ENCODE results near the gene TPBGL. TPM values are rescaled to one million over a fixed set of nuclear protein-coding genes. Genes with fewer than 3 reads are reported as not detected.
"Not testable (repeated sequence)": the region's sequence is repeated elsewhere in the genome, so short reads cannot be mapped to it uniquely, and the experiment has no call there.

TPBGL gene
- total and polyA plus RNA-seq, 5 donors from 2014 or later, result 0.11 to 0.12 TPM; not detected in 3

DNA sequence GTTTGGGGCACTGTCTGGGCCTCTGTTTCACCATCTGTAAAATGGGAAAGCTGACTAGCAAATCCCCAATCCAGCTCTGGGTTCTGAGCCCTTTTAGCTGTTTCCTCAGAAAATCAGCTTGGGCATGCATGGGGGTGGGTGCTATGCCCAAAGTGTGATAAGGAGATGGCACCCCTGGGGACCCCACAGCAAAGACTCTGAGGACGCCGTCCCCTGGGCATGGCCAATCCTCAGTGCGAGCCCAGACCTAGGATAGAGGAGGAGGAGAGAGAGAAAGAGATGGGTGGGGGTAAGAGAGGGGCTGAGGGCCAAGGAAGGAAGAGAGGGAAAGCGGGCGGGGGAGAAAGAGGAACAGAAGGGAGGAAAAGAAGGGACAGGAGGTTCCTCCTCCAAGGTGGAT is 31.8 kb downstream of the TPBGL start:
- Histone ChIP-seq H3K4me3 (ENCODE audit: low read depth, low read length) (no peak overlapping the region), H3K27me3 (ENCODE audit: control insufficient read depth, insufficient read depth, low read length) (no peaks in the 10 kb centered on the region), H3K36me3 (ENCODE audit: control insufficient read depth, insufficient read depth, low read length) (peaks cover 4% of the 10 kb centered on the region), H3K27ac (ENCODE audit: insufficient read depth, low read length, poor library complexity, severe bottlenecking) (peak overlapping the region; percentile 14), H3K9me3 (ENCODE audit: control insufficient read depth in 2 of 2, low read length in 2 of 2) (no peaks in the 10 kb centered on the region), H3K4me1 (ENCODE audit: control insufficient read depth, insufficient read depth, low read length, poor library complexity, severe bottlenecking) (peaks cover 58% of the 10 kb centered on the region)
- no peaks in the 10 kb centered on the region for H3K9me3 Mint-ChIP-seq
- peaks cover 12 to 67% (median 36%) of the 10 kb centered on the region in 4 donors for H3K4me1 Mint-ChIP-seq
- no peaks in the 10 kb centered on the region for H3K27me3 Mint-ChIP-seq
- no peak for ATAC-seq (ENCODE audit: low read depth in 2 of 2)
- H3K27ac Mint-ChIP-seq, result peak overlapping the region; percentile 93 to 97 (median 97)
- H3K4me3 Mint-ChIP-seq, result peak overlapping the region in 1 of 4 donors; percentile 41
- H3K36me3 Mint-ChIP-seq, result peaks cover 16% of the 10 kb centered on the region
- no peak for DNase-seq

GRCh38 chr11:75272821-75273301 is 32.3 kb downstream of the TPBGL start:
- peak overlapping the region in 1 of 4 donors; percentile 81 for H3K4me3 Mint-ChIP-seq
- H3K9me3 Mint-ChIP-seq, result no peaks in the 10 kb centered on the region
- Histone ChIP-seq H3K27me3 (ENCODE audit: control insufficient read depth, insufficient read depth, low read length) (no peaks in the 10 kb centered on the region), H3K27ac (ENCODE audit: insufficient read depth, low read length, poor library complexity, severe bottlenecking) (peak overlapping the region; percentile 57), H3K4me1 (ENCODE audit: control insufficient read depth, insufficient read depth, low read length, poor library complexity, severe bottlenecking) (peaks cover 62% of the 10 kb centered on the region), H3K9me3 (ENCODE audit: control insufficient read depth in 2 of 2, low read length in 2 of 2) (no peaks in the 10 kb centered on the region), H3K36me3 (ENCODE audit: control insufficient read depth, insufficient read depth, low read length) (peaks cover 7% of the 10 kb centered on the region), H3K4me3 (ENCODE audit: low read depth, low read length) (no peak overlapping the region)
- no peak for ATAC-seq (ENCODE audit: low read depth in 2 of 2)
- H3K27me3 Mint-ChIP-seq, result no peaks in the 10 kb centered on the region
- DNase-seq, result no peak
- H3K4me1 Mint-ChIP-seq, result peaks cover 12 to 71% (median 40%) of the 10 kb centered on the region in 4 donors
- H3K36me3 Mint-ChIP-seq, result peaks cover 20% of the 10 kb centered on the region
- H3K27ac Mint-ChIP-seq, result peak overlapping the region; percentile 93 to 100 (median 97)

DNA sequence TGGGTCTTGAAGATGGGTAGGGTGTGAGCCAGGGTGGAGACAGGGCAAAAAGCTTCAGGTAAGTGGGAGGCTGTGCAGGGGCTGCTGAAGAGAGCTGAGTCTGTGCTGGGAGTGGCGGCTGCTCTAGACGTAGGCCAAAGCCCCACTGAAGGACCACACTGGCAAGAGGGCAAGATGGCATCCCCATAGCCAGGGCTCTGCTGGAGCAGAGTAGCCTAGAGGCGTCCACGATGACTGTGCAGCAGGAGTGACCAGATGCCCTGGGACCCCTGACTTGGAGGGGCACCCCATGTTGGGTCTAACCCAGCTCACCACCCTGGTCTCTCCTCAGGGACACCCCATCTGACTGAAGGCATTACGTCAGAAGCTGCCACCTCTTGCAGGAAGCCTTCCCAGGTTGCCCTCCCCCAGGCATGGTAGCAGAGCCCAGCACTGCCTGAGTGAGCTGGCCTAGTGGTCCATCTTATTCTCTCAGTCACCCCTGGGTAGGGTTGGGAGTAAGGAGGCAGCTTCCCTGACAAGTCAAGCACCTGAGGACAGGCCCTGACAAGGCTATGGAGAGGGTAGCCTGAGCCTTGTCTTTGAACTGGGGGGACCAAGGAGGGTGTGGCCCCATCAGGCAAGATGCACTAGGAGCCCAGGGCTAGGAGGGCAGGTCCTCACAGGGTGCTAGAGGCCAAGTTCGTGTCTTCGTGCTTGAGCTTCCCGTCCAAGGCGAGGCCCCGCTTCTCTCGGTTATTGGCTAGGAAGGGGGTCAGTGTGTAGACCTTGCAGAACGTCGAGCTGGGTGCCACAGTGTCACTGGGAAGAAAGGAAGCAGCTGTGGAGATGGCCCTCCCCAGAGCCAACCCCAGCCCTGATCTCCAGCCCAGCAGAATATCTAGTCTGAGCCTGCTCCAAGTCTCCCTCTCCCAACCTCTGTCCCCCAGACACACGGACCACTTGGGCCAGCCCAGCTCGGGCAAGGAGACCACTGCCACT is 33.1 kb downstream of the TPBGL start:
- H3K4me3 Mint-ChIP-seq, result peak overlapping the region in 3 of 4 donors; percentile 48 to 57 (median 49)
- peaks cover 62% of the 10 kb centered on the region for H3K4me1 ChIP-seq (ENCODE audit: control insufficient read depth, insufficient read depth, low read length, poor library complexity, severe bottlenecking)

GRCh38 chr11:75274716-75275115 is 34.1 kb downstream of the TPBGL start:
- Mint-ChIP-seq H3K36me3 (peaks cover 24% of the 10 kb centered on the region), H3K27ac (peak overlapping the region; percentile 93 to 100 (median 97)), H3K4me3 (peak overlapping the region in 1 of 4 donors; percentile 59), H3K4me1 (peaks cover 12 to 77% (median 43%) of the 10 kb centered on the region in 4 donors)
- not testable (repeated sequence) for ATAC-seq (ENCODE audit: low read depth in 2 of 2); DNase-seq; H3K27me3 Mint-ChIP-seq; H3K9me3 Mint-ChIP-seq; H3K27me3 ChIP-seq (ENCODE audit: control insufficient read depth, insufficient read depth, low read length); H3K9me3 ChIP-seq (ENCODE audit: control insufficient read depth in 2 of 2, low read length in 2 of 2)
- Histone ChIP-seq H3K4me1 (ENCODE audit: control insufficient read depth, insufficient read depth, low read length, poor library complexity, severe bottlenecking) (peaks cover 62% of the 10 kb centered on the region), H3K36me3 (ENCODE audit: control insufficient read depth, insufficient read depth, low read length) (peaks cover 10% of the 10 kb centered on the region), H3K4me3 (ENCODE audit: low read depth, low read length) (peak overlapping the region; percentile 13), H3K27ac (ENCODE audit: insufficient read depth, low read length, poor library complexity, severe bottlenecking) (peak overlapping the region; percentile 79)

More for the DNA sequence above, 33.1 kb downstream of the TPBGL start:
- no peaks in the 10 kb centered on the region for H3K9me3 Mint-ChIP-seq
- peaks cover 20% of the 10 kb centered on the region for H3K36me3 Mint-ChIP-seq
- DNase-seq, result no peak
- no peak for ATAC-seq (ENCODE audit: low read depth in 2 of 2)
- H3K9me3 ChIP-seq (ENCODE audit: control insufficient read depth in 2 of 2, low read length in 2 of 2), result no peaks in the 10 kb centered on the region
- peak overlapping the region; percentile 93 to 100 (median 97) for H3K27ac Mint-ChIP-seq
- H3K27ac ChIP-seq (ENCODE audit: insufficient read depth, low read length, poor library complexity, severe bottlenecking), result peak overlapping the region; percentile 60
- no peaks in the 10 kb centered on the region for H3K27me3 Mint-ChIP-seq
- H3K4me1 Mint-ChIP-seq, result peaks cover 12 to 71% (median 41%) of the 10 kb centered on the region in 4 donors
- H3K36me3 ChIP-seq (ENCODE audit: control insufficient read depth, insufficient read depth, low read length), result peaks cover 10% of the 10 kb centered on the region
- no peak overlapping the region for H3K4me3 ChIP-seq (ENCODE audit: low read depth, low read length)
- H3K27me3 ChIP-seq (ENCODE audit: control insufficient read depth, insufficient read depth, low read length), result no peaks in the 10 kb centered on the region

DNA sequence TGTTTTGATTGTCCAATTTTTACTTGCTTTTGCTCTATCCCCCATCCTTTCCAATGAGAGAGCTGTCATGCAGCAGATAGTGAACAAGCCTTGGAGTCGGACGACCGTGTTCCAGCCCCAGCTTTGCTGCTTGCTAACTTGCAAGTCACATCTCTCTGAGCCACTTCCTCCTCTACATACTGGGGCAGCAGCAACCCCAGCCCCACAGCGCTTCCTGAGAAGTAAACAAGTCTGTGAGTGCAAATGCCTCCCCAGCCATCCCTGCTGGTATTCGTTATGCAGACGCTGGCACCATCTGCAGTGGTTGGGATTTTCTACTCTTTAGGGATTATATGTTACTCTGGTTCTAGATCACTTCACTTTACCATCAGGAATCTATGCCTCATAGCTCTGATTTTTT is 35.0 kb downstream of the TPBGL start:
- ATAC-seq (ENCODE audit: low read depth in 2 of 2) (peak; percentile 98), DNase-seq (peak; percentile 36 to 96 (median 76))
- Histone ChIP-seq H3K36me3 (ENCODE audit: control insufficient read depth, insufficient read depth, low read length) (peaks cover 10% of the 10 kb centered on the region), H3K4me1 (ENCODE audit: control insufficient read depth, insufficient read depth, low read length, poor library complexity, severe bottlenecking) (peaks cover 70% of the 10 kb centered on the region), H3K4me3 (ENCODE audit: low read depth, low read length) (peak overlapping the region; percentile 78), H3K9me3 (ENCODE audit: control insufficient read depth in 2 of 2, low read length in 2 of 2) (no peaks in the 10 kb centered on the region), H3K27me3 (ENCODE audit: control insufficient read depth, insufficient read depth, low read length) (no peaks in the 10 kb centered on the region), H3K27ac (ENCODE audit: insufficient read depth, low read length, poor library complexity, severe bottlenecking) (peak overlapping the region; percentile 79)
- peaks cover 16 to 83% (median 49%) of the 10 kb centered on the region in 4 donors for H3K4me1 Mint-ChIP-seq
- H3K9me3 Mint-ChIP-seq, result no peaks in the 10 kb centered on the region
- H3K27me3 Mint-ChIP-seq, result no peaks in the 10 kb centered on the region
- peak overlapping the region; percentile 96 to 100 (median 97) for H3K27ac Mint-ChIP-seq
- H3K36me3 Mint-ChIP-seq, result peaks cover 31% of the 10 kb centered on the region
- peak overlapping the region; percentile 71 to 89 (median 86) for H3K4me3 Mint-ChIP-seq

GRCh38 chr11:75276186-75276585 is 35.6 kb downstream of the TPBGL start:
- H3K4me1 Mint-ChIP-seq, result peaks cover 16 to 81% (median 44%) of the 10 kb centered on the region in 4 donors
- Histone ChIP-seq H3K9me3 (ENCODE audit: control insufficient read depth in 2 of 2, low read length in 2 of 2) (no peaks in the 10 kb centered on the region), H3K36me3 (ENCODE audit: control insufficient read depth, insufficient read depth, low read length) (peaks cover 14% of the 10 kb centered on the region), H3K4me1 (ENCODE audit: control insufficient read depth, insufficient read depth, low read length, poor library complexity, severe bottlenecking) (peaks cover 64% of the 10 kb centered on the region), H3K4me3 (ENCODE audit: low read depth, low read length) (peak overlapping the region; percentile 78), H3K27ac (ENCODE audit: insufficient read depth, low read length, poor library complexity, severe bottlenecking) (peak overlapping the region; percentile 79), H3K27me3 (ENCODE audit: control insufficient read depth, insufficient read depth, low read length) (no peaks in the 10 kb centered on the region)
- H3K9me3 Mint-ChIP-seq, result no peaks in the 10 kb centered on the region
- ATAC-seq (ENCODE audit: low read depth in 2 of 2) (no peak), DNase-seq (peak in 1 of 3 donors; percentile 48)
- H3K27ac Mint-ChIP-seq, result peak overlapping the region; percentile 96 to 100 (median 97)
- peaks cover 32% of the 10 kb centered on the region for H3K36me3 Mint-ChIP-seq
- no peaks in the 10 kb centered on the region for H3K27me3 Mint-ChIP-seq
- peak overlapping the region; percentile 65 to 87 (median 78) for H3K4me3 Mint-ChIP-seq

GRCh38 chr11:75276686-75277085 is 36.1 kb downstream of the TPBGL start:
- Histone ChIP-seq H3K4me3 (ENCODE audit: low read depth, low read length) (peak overlapping the region; percentile 78), H3K9me3 (ENCODE audit: control insufficient read depth in 2 of 2, low read length in 2 of 2) (no peaks in the 10 kb centered on the region), H3K36me3 (ENCODE audit: control insufficient read depth, insufficient read depth, low read length) (peaks cover 14% of the 10 kb centered on the region), H3K27ac (ENCODE audit: insufficient read depth, low read length, poor library complexity, severe bottlenecking) (peak overlapping the region; percentile 79), H3K4me1 (ENCODE audit: control insufficient read depth, insufficient read depth, low read length, poor library complexity, severe bottlenecking) (peaks cover 62% of the 10 kb centered on the region), H3K27me3 (ENCODE audit: control insufficient read depth, insufficient read depth, low read length) (no peaks in the 10 kb centered on the region)
- peak overlapping the region; percentile 65 to 87 (median 78) for H3K4me3 Mint-ChIP-seq
- peak overlapping the region; percentile 96 to 100 (median 97) for H3K27ac Mint-ChIP-seq
- H3K9me3 Mint-ChIP-seq, result no peaks in the 10 kb centered on the region
- DNase-seq, result no peak
- no peak for ATAC-seq (ENCODE audit: low read depth in 2 of 2)
- no peaks in the 10 kb centered on the region for H3K27me3 Mint-ChIP-seq
- peaks cover 16 to 77% (median 39%) of the 10 kb centered on the region in 4 donors for H3K4me1 Mint-ChIP-seq
- H3K36me3 Mint-ChIP-seq, result peaks cover 28% of the 10 kb centered on the region
